ENCODE data around the gene CORO2B. TPM values are rescaled to one million over a fixed set of nuclear protein-coding genes. Genes with fewer than 3 reads are reported as not detected.

Gene CORO2B
- total and polyA plus RNA-seq, 2 experiments from 2014 or later: 1.6 to 4.6 TPM

GRCh38 chr15:68546318-68546717 lies 32.5 kb upstream of the CORO2B start:
- Mint-ChIP-seq H3K36me3 (ENCODE audit: low read depth) (no peaks in the 10 kb centered on the region), H3K27ac (no peak overlapping the region), H3K9me3 (no peaks in the 10 kb centered on the region; the same call in none of the 3 replicates), H3K27me3 (ENCODE audit: insufficient read depth, low read depth, poor library complexity) (peaks cover 2% of the 10 kb centered on the region), H3K4me3 (no peak overlapping the region), H3K4me1 (no peaks in the 10 kb centered on the region; the same call in 2 of the 3 replicates)
- Histone ChIP-seq H3K4me1 (ENCODE audit: insufficient read depth) (no peaks in the 10 kb centered on the region), H4K20me1 (replicated peaks; ENCODE audit: insufficient read depth) (no peaks in the 10 kb centered on the region), H3K4me2 (no peak overlapping the region), H3K79me2 (replicated peaks; ENCODE audit: insufficient read depth) (no peaks in the 10 kb centered on the region), H3F3A (replicated peaks; ENCODE audit: low read depth) (no peaks in the 10 kb centered on the region), H2AFZ (no peak overlapping the region), H3K9me2 (ENCODE audit: insufficient read depth) (no peaks in the 10 kb centered on the region), H3K36me3 (ENCODE audit: insufficient read depth) (no peaks in the 10 kb centered on the region), H3K27ac (ENCODE audit: low read depth) (no peak overlapping the region), H3K4me3 (no peak overlapping the region), H3K27me3 (ENCODE audit: insufficient read depth) (no peaks in the 10 kb centered on the region)
- no peak for DNase-seq (ENCODE audit: low spot score)
- no peak for ATAC-seq
- TF ChIP-seq CTCF (conservative IDR thresholded peaks at IDR 0.05; ENCODE audit: low read depth in 2 of 2) (0 out of 4 replicates have a peak, but pooled peaks of 1 of the 2 experiments have one; percentile 5), STAT1 (IDR thresholded peaks at IDR 0.05; ENCODE audit: unreplicated experiment) (no peak)

DNA sequence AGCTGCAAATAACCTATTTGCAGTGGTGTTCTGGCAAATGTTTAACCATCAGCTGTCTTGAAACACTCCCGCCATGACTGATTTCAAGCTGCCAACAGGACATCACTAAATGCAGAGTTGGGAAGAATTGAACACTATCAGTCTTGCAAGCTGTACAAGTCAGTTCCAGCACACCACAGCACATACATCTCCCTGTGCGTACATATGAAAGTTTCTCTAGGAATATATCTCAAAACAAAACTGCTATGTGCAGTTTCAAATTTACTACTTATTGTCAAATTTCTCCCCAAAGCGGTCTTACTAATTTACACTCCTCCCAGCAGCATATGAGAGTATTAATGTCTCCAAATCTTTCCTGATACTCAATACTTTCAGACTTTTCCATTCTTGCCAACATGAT lies 30.4 kb upstream of the CORO2B start:
- Mint-ChIP-seq H3K36me3 (ENCODE audit: low read depth) (no peaks in the 10 kb centered on the region), H3K9me3 (no peaks in the 10 kb centered on the region; the same call in none of the 3 replicates), H3K27me3 (ENCODE audit: insufficient read depth, low read depth, poor library complexity) (no peaks in the 10 kb centered on the region), H3K4me1 (no peaks in the 10 kb centered on the region; the same call in 2 of the 3 replicates), H3K27ac (no peak overlapping the region), H3K4me3 (no peak overlapping the region)
- Histone ChIP-seq H4K20me1 (replicated peaks; ENCODE audit: insufficient read depth) (no peaks in the 10 kb centered on the region), H3K36me3 (ENCODE audit: insufficient read depth) (no peaks in the 10 kb centered on the region), H3F3A (replicated peaks; ENCODE audit: low read depth) (no peaks in the 10 kb centered on the region), H3K4me2 (no peak overlapping the region), H3K27ac (ENCODE audit: low read depth) (no peak overlapping the region), H3K79me2 (replicated peaks; ENCODE audit: insufficient read depth) (no peaks in the 10 kb centered on the region), H2AFZ (no peak overlapping the region), H3K27me3 (ENCODE audit: insufficient read depth) (no peaks in the 10 kb centered on the region), H3K4me3 (no peak overlapping the region), H3K9me2 (ENCODE audit: insufficient read depth) (no peaks in the 10 kb centered on the region), H3K4me1 (ENCODE audit: insufficient read depth) (no peaks in the 10 kb centered on the region)
- TF ChIP-seq NANOG (IDR thresholded peaks at IDR 0.05; ENCODE audit: borderline replicate concordance) (no peak), EZH2phosphoT487 (IDR thresholded peaks at IDR 0.05; ENCODE audit: unreplicated experiment) (no peak)
- TF ChIP-seq, protein P1, sequence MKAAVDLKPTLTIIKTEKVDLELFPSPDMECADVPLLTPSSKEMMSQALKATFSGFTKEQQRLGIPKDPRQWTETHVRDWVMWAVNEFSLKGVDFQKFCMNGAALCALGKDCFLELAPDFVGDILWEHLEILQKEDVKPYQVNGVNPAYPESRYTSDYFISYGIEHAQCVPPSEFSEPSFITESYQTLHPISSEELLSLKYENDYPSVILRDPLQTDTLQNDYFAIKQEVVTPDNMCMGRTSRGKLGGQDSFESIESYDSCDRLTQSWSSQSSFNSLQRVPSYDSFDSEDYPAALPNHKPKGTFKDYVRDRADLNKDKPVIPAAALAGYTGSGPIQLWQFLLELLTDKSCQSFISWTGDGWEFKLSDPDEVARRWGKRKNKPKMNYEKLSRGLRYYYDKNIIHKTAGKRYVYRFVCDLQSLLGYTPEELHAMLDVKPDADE (IDR thresholded peaks at IDR 0.05): no peak
- TF ChIP-seq, protein P2, sequence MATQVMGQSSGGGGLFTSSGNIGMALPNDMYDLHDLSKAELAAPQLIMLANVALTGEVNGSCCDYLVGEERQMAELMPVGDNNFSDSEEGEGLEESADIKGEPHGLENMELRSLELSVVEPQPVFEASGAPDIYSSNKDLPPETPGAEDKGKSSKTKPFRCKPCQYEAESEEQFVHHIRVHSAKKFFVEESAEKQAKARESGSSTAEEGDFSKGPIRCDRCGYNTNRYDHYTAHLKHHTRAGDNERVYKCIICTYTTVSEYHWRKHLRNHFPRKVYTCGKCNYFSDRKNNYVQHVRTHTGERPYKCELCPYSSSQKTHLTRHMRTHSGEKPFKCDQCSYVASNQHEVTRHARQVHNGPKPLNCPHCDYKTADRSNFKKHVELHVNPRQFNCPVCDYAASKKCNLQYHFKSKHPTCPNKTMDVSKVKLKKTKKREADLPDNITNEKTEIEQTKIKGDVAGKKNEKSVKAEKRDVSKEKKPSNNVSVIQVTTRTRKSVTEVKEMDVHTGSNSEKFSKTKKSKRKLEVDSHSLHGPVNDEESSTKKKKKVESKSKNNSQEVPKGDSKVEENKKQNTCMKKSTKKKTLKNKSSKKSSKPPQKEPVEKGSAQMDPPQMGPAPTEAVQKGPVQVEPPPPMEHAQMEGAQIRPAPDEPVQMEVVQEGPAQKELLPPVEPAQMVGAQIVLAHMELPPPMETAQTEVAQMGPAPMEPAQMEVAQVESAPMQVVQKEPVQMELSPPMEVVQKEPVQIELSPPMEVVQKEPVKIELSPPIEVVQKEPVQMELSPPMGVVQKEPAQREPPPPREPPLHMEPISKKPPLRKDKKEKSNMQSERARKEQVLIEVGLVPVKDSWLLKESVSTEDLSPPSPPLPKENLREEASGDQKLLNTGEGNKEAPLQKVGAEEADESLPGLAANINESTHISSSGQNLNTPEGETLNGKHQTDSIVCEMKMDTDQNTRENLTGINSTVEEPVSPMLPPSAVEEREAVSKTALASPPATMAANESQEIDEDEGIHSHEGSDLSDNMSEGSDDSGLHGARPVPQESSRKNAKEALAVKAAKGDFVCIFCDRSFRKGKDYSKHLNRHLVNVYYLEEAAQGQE (IDR thresholded peaks at IDR 0.05; ENCODE audit: unreplicated experiment): no peak
- TF ChIP-seq, protein P3, sequence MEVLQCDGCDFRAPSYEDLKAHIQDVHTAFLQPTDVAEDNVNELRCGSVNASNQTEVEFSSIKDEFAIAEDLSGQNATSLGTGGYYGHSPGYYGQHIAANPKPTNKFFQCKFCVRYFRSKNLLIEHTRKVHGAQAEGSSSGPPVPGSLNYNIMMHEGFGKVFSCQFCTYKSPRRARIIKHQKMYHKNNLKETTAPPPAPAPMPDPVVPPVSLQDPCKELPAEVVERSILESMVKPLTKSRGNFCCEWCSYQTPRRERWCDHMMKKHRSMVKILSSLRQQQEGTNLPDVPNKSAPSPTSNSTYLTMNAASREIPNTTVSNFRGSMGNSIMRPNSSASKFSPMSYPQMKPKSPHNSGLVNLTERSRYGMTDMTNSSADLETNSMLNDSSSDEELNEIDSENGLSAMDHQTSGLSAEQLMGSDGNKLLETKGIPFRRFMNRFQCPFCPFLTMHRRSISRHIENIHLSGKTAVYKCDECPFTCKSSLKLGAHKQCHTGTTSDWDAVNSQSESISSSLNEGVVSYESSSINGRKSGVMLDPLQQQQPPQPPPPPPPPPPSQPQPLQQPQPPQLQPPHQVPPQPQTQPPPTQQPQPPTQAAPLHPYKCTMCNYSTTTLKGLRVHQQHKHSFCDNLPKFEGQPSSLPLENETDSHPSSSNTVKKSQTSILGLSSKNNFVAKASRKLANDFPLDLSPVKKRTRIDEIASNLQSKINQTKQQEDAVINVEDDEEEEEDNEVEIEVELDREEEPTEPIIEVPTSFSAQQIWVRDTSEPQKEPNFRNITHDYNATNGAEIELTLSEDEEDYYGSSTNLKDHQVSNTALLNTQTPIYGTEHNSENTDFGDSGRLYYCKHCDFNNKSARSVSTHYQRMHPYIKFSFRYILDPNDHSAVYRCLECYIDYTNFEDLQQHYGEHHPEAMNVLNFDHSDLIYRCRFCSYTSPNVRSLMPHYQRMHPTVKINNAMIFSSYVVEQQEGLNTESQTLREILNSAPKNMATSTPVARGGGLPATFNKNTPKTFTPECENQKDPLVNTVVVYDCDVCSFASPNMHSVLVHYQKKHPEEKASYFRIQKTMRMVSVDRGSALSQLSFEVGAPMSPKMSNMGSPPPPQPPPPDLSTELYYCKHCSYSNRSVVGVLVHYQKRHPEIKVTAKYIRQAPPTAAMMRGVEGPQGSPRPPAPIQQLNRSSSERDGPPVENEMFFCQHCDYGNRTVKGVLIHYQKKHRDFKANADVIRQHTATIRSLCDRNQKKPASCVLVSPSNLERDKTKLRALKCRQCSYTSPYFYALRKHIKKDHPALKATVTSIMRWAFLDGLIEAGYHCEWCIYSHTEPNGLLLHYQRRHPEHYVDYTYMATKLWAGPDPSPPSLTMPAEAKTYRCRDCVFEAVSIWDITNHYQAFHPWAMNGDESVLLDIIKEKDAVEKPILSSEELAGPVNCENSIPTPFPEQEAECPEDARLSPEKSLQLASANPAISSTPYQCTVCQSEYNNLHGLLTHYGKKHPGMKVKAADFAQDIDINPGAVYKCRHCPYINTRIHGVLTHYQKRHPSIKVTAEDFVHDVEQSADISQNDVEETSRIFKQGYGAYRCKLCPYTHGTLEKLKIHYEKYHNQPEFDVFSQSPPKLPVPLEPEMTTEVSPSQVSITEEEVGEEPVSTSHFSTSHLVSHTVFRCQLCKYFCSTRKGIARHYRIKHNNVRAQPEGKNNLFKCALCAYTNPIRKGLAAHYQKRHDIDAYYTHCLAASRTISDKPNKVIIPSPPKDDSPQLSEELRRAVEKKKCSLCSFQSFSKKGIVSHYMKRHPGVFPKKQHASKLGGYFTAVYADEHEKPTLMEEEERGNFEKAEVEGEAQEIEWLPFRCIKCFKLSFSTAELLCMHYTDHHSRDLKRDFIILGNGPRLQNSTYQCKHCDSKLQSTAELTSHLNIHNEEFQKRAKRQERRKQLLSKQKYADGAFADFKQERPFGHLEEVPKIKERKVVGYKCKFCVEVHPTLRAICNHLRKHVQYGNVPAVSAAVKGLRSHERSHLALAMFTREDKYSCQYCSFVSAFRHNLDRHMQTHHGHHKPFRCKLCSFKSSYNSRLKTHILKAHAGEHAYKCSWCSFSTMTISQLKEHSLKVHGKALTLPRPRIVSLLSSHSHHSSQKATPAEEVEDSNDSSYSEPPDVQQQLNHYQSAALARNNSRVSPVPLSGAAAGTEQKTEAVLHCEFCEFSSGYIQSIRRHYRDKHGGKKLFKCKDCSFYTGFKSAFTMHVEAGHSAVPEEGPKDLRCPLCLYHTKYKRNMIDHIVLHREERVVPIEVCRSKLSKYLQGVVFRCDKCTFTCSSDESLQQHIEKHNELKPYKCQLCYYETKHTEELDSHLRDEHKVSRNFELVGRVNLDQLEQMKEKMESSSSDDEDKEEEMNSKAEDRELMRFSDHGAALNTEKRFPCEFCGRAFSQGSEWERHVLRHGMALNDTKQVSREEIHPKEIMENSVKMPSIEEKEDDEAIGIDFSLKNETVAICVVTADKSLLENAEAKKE (CRISPR knock-in tag; IDR thresholded peaks at IDR 0.05): no peak
- DNase-seq (ENCODE audit: low spot score) (no peak), ATAC-seq (no peak)

Data from GM23338 (cell line).